ENCODE data around the gene TFAP2D. TPM values are rescaled to one million over a fixed set of nuclear protein-coding genes. Genes with fewer than 3 reads are reported as not detected.

The TFAP2D gene
- total and polyA plus RNA-seq, 8 donors = not detected

GRCh38 chr6:50713977-50714486, 706 bp downstream of the TFAP2D start:
- ATAC-seq (no peak), FAIRE-seq (no peak), DNase-seq (no peak)
- no peaks in the 10 kb centered on the region for H3K36me3 ChIP-seq
- no peak overlapping the region for H3K27ac ChIP-seq
- H3K27me3 ChIP-seq = peaks cover 0 to 5% (median 0%) of the 10 kb centered on the region in 4 donors
- H3K4me3 ChIP-seq = no peak overlapping the region
- intact Hi-C loops (cut with DNase I) = no loop called here
- 2 to 3% methylated on average over 27 of the region's 27 CpGs for WGBS, 2 donors
- H3K9me3 ChIP-seq = no peaks in the 10 kb centered on the region
- H3K4me1 ChIP-seq = no peaks in the 10 kb centered on the region
- no peak for TF ChIP-seq CTCF (IDR thresholded peaks at IDR 0.05)

- 1 to 2% methylated on average over 51 of the region's 51 CpGs for WGBS, 2 donors
- no peaks in the 10 kb centered on the region for H3K36me3 ChIP-seq
- intact Hi-C loops (cut with DNase I) = no loop called here
- H3K27me3 ChIP-seq = peaks cover 0 to 5% (median 0%) of the 10 kb centered on the region in 4 donors
- DNase-seq (no peak), ATAC-seq (no peak), FAIRE-seq (no peak)
- H3K4me1 ChIP-seq = no peaks in the 10 kb centered on the region
- H3K27ac ChIP-seq = no peak overlapping the region
- no peaks in the 10 kb centered on the region for H3K9me3 ChIP-seq
- TF ChIP-seq CTCF (IDR thresholded peaks at IDR 0.05) = no peak
- H3K4me3 ChIP-seq = no peak overlapping the region
These were observed 1.4 kb downstream of the TFAP2D start for GRCh38 chr6:50714487-50715379.

GRCh38 chr6:50716899-50717509, 3.7 kb downstream of the TFAP2D start:
- no peak overlapping the region for H3K27ac ChIP-seq
- H3K9me3 ChIP-seq = no peaks in the 10 kb centered on the region
- 1% methylated on average over 14 of the region's 14 CpGs for WGBS, 2 donors
- no peak for DNase-seq
- H3K4me3 ChIP-seq = no peak overlapping the region
- H3K4me1 ChIP-seq = no peaks in the 10 kb centered on the region
- H3K36me3 ChIP-seq = no peaks in the 10 kb centered on the region
- TF ChIP-seq CTCF (IDR thresholded peaks at IDR 0.05) = no peak
- no peak for FAIRE-seq
- peaks cover 0 to 12% (median 0%) of the 10 kb centered on the region in 4 donors for H3K27me3 ChIP-seq
- intact Hi-C loops (cut with DNase I) = no loop called here
- no peak for ATAC-seq

GRCh38 chr6:50717734-50718457, 4.6 kb downstream of the TFAP2D start:
- Histone ChIP-seq H3K27me3 (peaks cover 0 to 14% (median 0%) of the 10 kb centered on the region in 4 donors), H3K4me1 (no peaks in the 10 kb centered on the region), H3K9me3 (no peaks in the 10 kb centered on the region), H3K27ac (no peak overlapping the region), H3K4me3 (no peak overlapping the region), H3K36me3 (no peaks in the 10 kb centered on the region)
- ATAC-seq (no peak), FAIRE-seq (no peak), DNase-seq (no peak)
- intact Hi-C loops (cut with DNase I) = no loop called here
- 1 to 3% methylated on average over 9 of the region's 9 CpGs for WGBS, 2 donors
- TF ChIP-seq CTCF (IDR thresholded peaks at IDR 0.05) = no peak

Data from pancreas (tissue), 10 donors.